Keratinocyte (primary cell): ENCODE results near the gene SAMM50. TPM values are rescaled to one million over a fixed set of nuclear protein-coding genes. Genes with fewer than 3 reads are reported as not detected.

Source experiments
- DNase-seq: peaks from one replicate; pipeline ENCODE4 v3.0.0-alpha.2; 2011; ENCODE audit warnings: low read depth, missing footprints, low spot score
- FAIRE-seq: peaks from 2 replicates; lab custom pipeline; 2011; peaks lifted over from hg19 to GRCh38; lab: Jason Lieb, UNC
- H2AFZ ChIP-seq: 2 replicates; pipeline ENCODE4 v1.6.0; 2012; ENCODE audit warnings: low read length, control low read depth, inconsistent platforms; ENCODE audit not compliant: control insufficient read depth
- H3K27ac ChIP-seq: 2 replicates; pipeline ENCODE4 v1.5.1; 2011; ENCODE audit warnings: low read length; ENCODE audit not compliant: control insufficient read depth, insufficient read depth
- H3K27me3 ChIP-seq: 3 replicates; pipeline ENCODE4 v1.6.0; 2011; ENCODE audit warnings: low read length; ENCODE audit not compliant: control insufficient read depth, insufficient read depth; ENCODE audit errors: extremely low read depth
- H3K36me3 ChIP-seq, 2 experiments: 2 replicates in 1 of 2; 3 replicates in 1 of 2; pipeline ENCODE4 v1.5.1; 2011; ENCODE audit warnings: low read length in 2 of 2, mild to moderate bottlenecking in 1 of 2; ENCODE audit not compliant: control insufficient read depth in 2 of 2, insufficient read depth in 2 of 2; ENCODE audit errors: extremely low read depth in 1 of 2
- H3K4me1 ChIP-seq: 3 replicates; pipeline ENCODE4 v1.5.1; 2011; ENCODE audit warnings: low read length; ENCODE audit not compliant: control insufficient read depth, insufficient read depth; ENCODE audit errors: extremely low read depth
- H3K4me2 ChIP-seq: 3 replicates; pipeline ENCODE4 v1.6.0; 2011; ENCODE audit warnings: low read depth, low read length; ENCODE audit not compliant: control insufficient read depth, insufficient read depth; ENCODE audit errors: extremely low read depth
- H3K4me3 ChIP-seq, 3 experiments: fragments of 200-600 bp in 1 of 3; sonication (generic) in 1 of 3; 2 replicates in 2 of 3; 3 replicates in 1 of 3; pipeline ENCODE4 v1.5.1; 2011 to 2016; ENCODE audit warnings: low read length in 3 of 3, mild to moderate bottlenecking in 3 of 3, control low read depth in 2 of 3, inconsistent platforms in 1 of 3, low read depth in 1 of 3, mixed read lengths in 1 of 3, mixed run types in 1 of 3, moderate library complexity in 1 of 3; ENCODE audit not compliant: control insufficient read depth in 2 of 3, insufficient read depth in 2 of 3; ENCODE audit errors: extremely low read depth in 1 of 3
- H3K79me2 ChIP-seq: 2 replicates; pipeline ENCODE4 v1.6.0; 2012; ENCODE audit warnings: low read length; ENCODE audit not compliant: control insufficient read depth, insufficient read depth
- H3K9ac ChIP-seq: 3 replicates; pipeline ENCODE4 v1.6.0; 2011; ENCODE audit warnings: low read length; ENCODE audit not compliant: control insufficient read depth, insufficient read depth; ENCODE audit errors: extremely low read depth
- H3K9me1 ChIP-seq: 3 replicates; pipeline ENCODE4 v1.6.0; 2011; ENCODE audit warnings: low read length; ENCODE audit not compliant: control insufficient read depth, insufficient read depth; ENCODE audit errors: extremely low read depth
- H3K9me3 ChIP-seq: 2 replicates; pipeline ENCODE4 v1.5.1; 2012; ENCODE audit warnings: low read depth, low read length; ENCODE audit not compliant: control insufficient read depth
- H4K20me1 ChIP-seq: 3 replicates; pipeline ENCODE4 v1.6.0; 2011; ENCODE audit warnings: low read length; ENCODE audit not compliant: control insufficient read depth, insufficient read depth; ENCODE audit errors: extremely low read depth
- CTCF ChIP-seq, 3 experiments: IDR thresholded peaks in 1 of 3; conservative IDR thresholded peaks in 1 of 3; optimal IDR thresholded peaks in 1 of 3; 2 replicates in 2 of 3; 3 replicates in 1 of 3; pipeline versions ENCODE3 to v1.5.1; 2011; ENCODE audit warnings: low read length in 3 of 3, mild to moderate bottlenecking in 3 of 3, moderate library complexity in 2 of 3, control low read depth in 1 of 3, inconsistent platforms in 1 of 3; ENCODE audit not compliant: insufficient read depth in 2 of 3; ENCODE audit errors: extremely low read depth in 1 of 3
- EZH2 ChIP-seq: IDR thresholded peaks from one replicate; pipeline ENCODE4 v1.6.1; 2012; ENCODE audit warnings: inconsistent platforms, mild to moderate bottlenecking, low read length, moderate library complexity
- dilution Hi-C: fragments of 300-500 bp; cut with MboI; formaldehyde crosslinking; loops from one replicate; pipeline ENCODE4 v1.7.0; 2020; ENCODE audit warnings: low sequenced_read_pairs; ENCODE audit not compliant: extremely low pct_ligation_motif_present
- polyA plus RNA-seq, 5 experiments: library from polyadenylated mRNA; depleted of rRNA in 3 of 5; stranded (reverse) in 3 of 5; stranded (forward) in 1 of 5; unstranded in 1 of 5; fragments of >200 nt; gene quantifications; 1 replicate in 1 of 5; 2 replicates in 3 of 5; 3 replicates in 1 of 5; pipeline versions ENCODE4 v1.2.1 to v1.2.3, GENCODE V29; 2011 to 2012; ENCODE audit warnings: missing spikeins in 2 of 5, low read depth in 1 of 5, low replicate concordance in 1 of 5

SAMM50 gene
- polyA plus RNA-seq, 1 donor (not counting 4 experiments of a cell fraction or from before 2014, with no cell fraction given), result 54.6 TPM

- no peaks in the 10 kb centered on the region for H3K36me3 ChIP-seq
- no peak overlapping the region for H3K27ac ChIP-seq
- H3K79me2 ChIP-seq, result no peaks in the 10 kb centered on the region
- no peak overlapping the region for H2AFZ ChIP-seq
- FAIRE-seq, result no peak
- H3K9me1 ChIP-seq, result no peaks in the 10 kb centered on the region
- no peaks in the 10 kb centered on the region for H3K9me3 ChIP-seq
- H3K4me1 ChIP-seq, result peaks cover 7% of the 10 kb centered on the region
- no peak overlapping the region for H3K4me3 ChIP-seq
- no peak overlapping the region for H3K4me2 ChIP-seq
- TF ChIP-seq CTCF (optimal IDR thresholded peaks at IDR 0.05 in 1 of 3, IDR thresholded peaks at IDR 0.05 in 1 of 3, conservative IDR thresholded peaks at IDR 0.05 in 1 of 3; ENCODE audit: extremely low read depth in 1 of 3, insufficient read depth in 2 of 3, low read length in 3 of 3), result no peak
- TF ChIP-seq EZH2, result no peak
- DNase-seq, result no peak
- dilution Hi-C loops, result no loop called here
- H3K27me3 ChIP-seq, result peaks cover 7% of the 10 kb centered on the region
- H3K9ac ChIP-seq, result no peak overlapping the region
- no peaks in the 10 kb centered on the region for H4K20me1 ChIP-seq
Measured at GRCh38 chr22:44026066-44026629, 70.9 kb downstream of the SAMM50 start.

- TF ChIP-seq CTCF (optimal IDR thresholded peaks at IDR 0.05 in 1 of 3, IDR thresholded peaks at IDR 0.05 in 1 of 3, conservative IDR thresholded peaks at IDR 0.05 in 1 of 3; ENCODE audit: extremely low read depth in 1 of 3, insufficient read depth in 2 of 3, low read length in 3 of 3) (no peak), EZH2 (no peak)
- no peak overlapping the region for H3K27ac ChIP-seq
- no peak overlapping the region for H3K9ac ChIP-seq
- H2AFZ ChIP-seq, result no peak overlapping the region
- DNase-seq, result no peak
- H3K4me1 ChIP-seq, result peaks cover 4% of the 10 kb centered on the region
- FAIRE-seq, result no peak
- H3K36me3 ChIP-seq, result no peaks in the 10 kb centered on the region
- H4K20me1 ChIP-seq, result no peaks in the 10 kb centered on the region
- H3K9me3 ChIP-seq, result no peaks in the 10 kb centered on the region
- no peaks in the 10 kb centered on the region for H3K9me1 ChIP-seq
- no peaks in the 10 kb centered on the region for H3K79me2 ChIP-seq
- H3K4me3 ChIP-seq, result no peak overlapping the region
- no peak overlapping the region for H3K4me2 ChIP-seq
- dilution Hi-C loops, result no loop called here
- H3K27me3 ChIP-seq, result peaks cover 7% of the 10 kb centered on the region
Measured at GRCh38 chr22:44026630-44027511, 71.6 kb downstream of the SAMM50 start.
